A172 (cell line): Measurements from ENCODE around the gene SWAP70. TPM values are rescaled to one million over a fixed set of nuclear protein-coding genes. Genes with fewer than 3 reads are reported as not detected.
A peak's percentile ranks its signal among the peaks of the same experiment; 100 is the strongest.
"Not testable (repeated sequence)": the region's sequence is repeated elsewhere in the genome, so short reads cannot be mapped to it uniquely, and the experiment has no call there.

ENCODE experiments used
- DNase-seq: peaks from one replicate; pipeline ENCODE4 v3.0.0-alpha.2; 2015; ENCODE audit warnings: low spot score
- total RNA-seq: library from RNA; depleted of rRNA; stranded (reverse); fragments of >200 nt; shearing (Covaris generic); gene quantifications from 2 replicates; pipeline ENCODE4 v1.2.3, GENCODE V29; 2014

Gene SWAP70
- total RNA-seq, 1 experiment from 2014 or later = 54.7 TPM

GRCh38 chr11:9692691-9693090, 28.8 kb downstream of the SWAP70 start:
- DNase-seq = no peak

- DNase-seq = no peak
Measured at GRCh38 chr11:9693801-9694553, 30.1 kb downstream of the SWAP70 start.

GRCh38 chr11:9695228-9695627, 31.4 kb downstream of the SWAP70 start:
- DNase-seq = not testable (repeated sequence)

- no peak for DNase-seq
Measured at GRCh38 chr11:9697766-9698165, 33.9 kb downstream of the SWAP70 start.

GRCh38 chr11:9700105-9700801, 36.4 kb downstream of the SWAP70 start:
- no peak for DNase-seq

- no peak for DNase-seq
Measured at GRCh38 chr11:9701799-9702198, 37.9 kb downstream of the SWAP70 start.

- DNase-seq = no peak
Measured at GRCh38 chr11:9703280-9703679, 39.4 kb downstream of the SWAP70 start.

- DNase-seq = no peak
Measured at GRCh38 chr11:9704037-9704436, 40.2 kb downstream of the SWAP70 start.

GRCh38 chr11:9704620-9705019, 40.7 kb downstream of the SWAP70 start:
- no peak for DNase-seq

- not testable (repeated sequence) for DNase-seq
Measured at GRCh38 chr11:9705361-9705760, 41.5 kb downstream of the SWAP70 start.

GRCh38 chr11:9708544-9708943, 44.7 kb downstream of the SWAP70 start:
- DNase-seq = no peak

- no peak for DNase-seq
Measured at GRCh38 chr11:9710223-9710622, 46.3 kb downstream of the SWAP70 start.

GRCh38 chr11:9710852-9711251, 47.0 kb downstream of the SWAP70 start:
- DNase-seq = no peak

- DNase-seq = no peak
Measured at GRCh38 chr11:9711454-9712307, 47.8 kb downstream of the SWAP70 start.

- no peak for DNase-seq
Measured at GRCh38 chr11:9714272-9714940, 50.5 kb downstream of the SWAP70 start.

- peak; percentile 65 for DNase-seq
Measured at GRCh38 chr11:9716275-9717039, 52.6 kb downstream of the SWAP70 start.

- DNase-seq = no peak
Measured at GRCh38 chr11:9717040-9717357, 53.1 kb downstream of the SWAP70 start.

GRCh38 chr11:9717719-9718118, 53.8 kb downstream of the SWAP70 start:
- no peak for DNase-seq

- no peak for DNase-seq
Measured at GRCh38 chr11:9718147-9718546, 54.3 kb downstream of the SWAP70 start.

GRCh38 chr11:9719566-9720289, 55.9 kb downstream of the SWAP70 start:
- no peak for DNase-seq

GRCh38 chr11:9720290-9720630, 56.4 kb downstream of the SWAP70 start:
- no peak for DNase-seq
